ENCODE data around the gene BMP6. TPM values are rescaled to one million over a fixed set of nuclear protein-coding genes. Genes with fewer than 3 reads are reported as not detected.

The BMP6 gene
- total RNA-seq, 4 donors from 2014 or later, result 1.4 to 16.1 (median 6.0) TPM

GRCh38 chr6:7761051-7761450 is 35.2 kb downstream of the BMP6 start:
- no peak overlapping the region for H3K4me3 ChIP-seq
- H3K36me3 ChIP-seq, result no peaks in the 10 kb centered on the region
- peaks cover 0 to 13% (median 0%) of the 10 kb centered on the region in 3 donors for H3K9me3 ChIP-seq
- TF ChIP-seq POLR2A (IDR thresholded peaks at IDR 0.05), result no peak
- no peak for TF ChIP-seq CTCF (IDR thresholded peaks at IDR 0.05)
- TF ChIP-seq EP300 (IDR thresholded peaks at IDR 0.05), result no peak
- no peak for TF ChIP-seq POLR2AphosphoS5 (IDR thresholded peaks at IDR 0.05)
- H3K27me3 ChIP-seq, result no peaks in the 10 kb centered on the region
- 93 to 96% methylated on average over 3 of the region's 3 CpGs for WGBS, 2 donors (ENCODE audit: low coverage in 1 of 2)
- no peak for ATAC-seq
- H3K4me1 ChIP-seq, result no peaks in the 10 kb centered on the region
- no peak overlapping the region for H3K27ac ChIP-seq

- Histone ChIP-seq H3K4me1 (no peaks in the 10 kb centered on the region), H3K9me3 (no peaks in the 10 kb centered on the region), H3K27me3 (no peaks in the 10 kb centered on the region), H3K27ac (no peak overlapping the region), H3K4me3 (no peak overlapping the region), H3K36me3 (no peaks in the 10 kb centered on the region)
- TF ChIP-seq CTCF (IDR thresholded peaks at IDR 0.05) (no peak), POLR2AphosphoS5 (IDR thresholded peaks at IDR 0.05) (no peak), POLR2A (IDR thresholded peaks at IDR 0.05) (no peak), EP300 (IDR thresholded peaks at IDR 0.05) (no peak)
- ATAC-seq, result no peak
- WGBS, 2 donors (ENCODE audit: low coverage in 1 of 2), result 75 to 82% methylated on average over 4 to 11 of the region's 12 CpGs
Observed at GRCh38 chr6:7762760-7763159, 36.9 kb downstream of the BMP6 start.

GRCh38 chr6:7763881-7764280 is 38.0 kb downstream of the BMP6 start:
- no peaks in the 10 kb centered on the region for H3K36me3 ChIP-seq
- no peak for ATAC-seq
- H3K4me1 ChIP-seq, result no peaks in the 10 kb centered on the region
- H3K27ac ChIP-seq, result no peak overlapping the region
- WGBS, 2 donors (ENCODE audit: low coverage in 1 of 2), result 28 to 59% methylated on average over 7 to 9 of the region's 9 CpGs
- no peaks in the 10 kb centered on the region for H3K27me3 ChIP-seq
- H3K9me3 ChIP-seq, result no peaks in the 10 kb centered on the region
- H3K4me3 ChIP-seq, result no peak overlapping the region
- TF ChIP-seq POLR2AphosphoS5 (IDR thresholded peaks at IDR 0.05) (no peak), EP300 (IDR thresholded peaks at IDR 0.05) (no peak), CTCF (IDR thresholded peaks at IDR 0.05) (no peak), POLR2A (IDR thresholded peaks at IDR 0.05) (no peak)

GRCh38 chr6:7765575-7766325 is 39.9 kb downstream of the BMP6 start:
- WGBS, 2 donors (ENCODE audit: low coverage in 1 of 2), result 77 to 90% methylated on average over 2 to 10 of the region's 10 CpGs
- no peaks in the 10 kb centered on the region for H3K27me3 ChIP-seq
- H3K9me3 ChIP-seq, result no peaks in the 10 kb centered on the region
- H3K4me3 ChIP-seq, result no peak overlapping the region
- H3K27ac ChIP-seq, result no peak overlapping the region
- H3K4me1 ChIP-seq, result no peaks in the 10 kb centered on the region
- TF ChIP-seq POLR2A (IDR thresholded peaks at IDR 0.05) (no peak), EP300 (IDR thresholded peaks at IDR 0.05) (no peak), POLR2AphosphoS5 (IDR thresholded peaks at IDR 0.05) (no peak)
- H3K36me3 ChIP-seq, result no peaks in the 10 kb centered on the region
- no peak for ATAC-seq

GRCh38 chr6:7769702-7770101 is 43.8 kb downstream of the BMP6 start:
- no peak for TF ChIP-seq POLR2AphosphoS5 (IDR thresholded peaks at IDR 0.05)
- TF ChIP-seq EP300 (IDR thresholded peaks at IDR 0.05), result no peak
- TF ChIP-seq CTCF (IDR thresholded peaks at IDR 0.05), result no peak
- TF ChIP-seq POLR2A (IDR thresholded peaks at IDR 0.05), result no peak
- Histone ChIP-seq H3K4me1 (no peaks in the 10 kb centered on the region), H3K9me3 (no peaks in the 10 kb centered on the region), H3K27ac (no peak overlapping the region), H3K36me3 (no peaks in the 10 kb centered on the region), H3K27me3 (no peaks in the 10 kb centered on the region), H3K4me3 (no peak overlapping the region)
- 47 to 49% methylated on average over 2 to 3 of the region's 3 CpGs for WGBS, 2 donors (ENCODE audit: low coverage in 1 of 2)
- no peak for ATAC-seq
